HCT116 (cell line): Measurements from ENCODE around the gene TMEM179. TPM values are rescaled to one million over a fixed set of nuclear protein-coding genes. Genes with fewer than 3 reads are reported as not detected.

Experiments
- ATAC-seq: fragments of 200-7000 bp; cut with Tn5 transposase; 2 replicates; pipeline ENCODE4 v1.9.1; 2020; ENCODE audit warnings: mild to moderate bottlenecking, moderate library complexity
- BruUV-seq: library from RNA; stranded (reverse); fragments of 400-500 nt; replicated peaks from 2 replicates; lab custom pipeline; 2021; lab: Mats Ljungman, UMichigan
- CTCF ChIA-PET: fragments of 300-600 bp; sonication (Branson Sonifier 250); formaldehyde crosslinking; loops from one replicate; lab custom pipeline; 2021; ENCODE audit warnings: antibody characterized with exemption; lab: Charles Lee
- POLR2A ChIA-PET: fragments of 300-600, 350-600 bp; sonication (Branson Sonifier 250); formaldehyde crosslinking; loops from one replicate; lab custom pipeline; 2021; ENCODE audit warnings: antibody characterized with exemption; lab: Charles Lee
- RAD21 ChIA-PET, 2 experiments: fragments of 300-600 bp; sonication (Branson Sonifier 250); formaldehyde crosslinking; loops; one replicate each; lab custom pipeline; 2023; ENCODE audit warnings: low total read pairs in 2 of 2; ENCODE audit not compliant: uncharacterized antibody in 2 of 2, unreplicated experiment in 2 of 2, low non-redundant PET in 1 of 2; lab: Charles Lee
- DNase-seq: peaks from one replicate; pipeline ENCODE4 v3.0.0-alpha.2; 2010; ENCODE audit warnings: low read depth, low spot score
- H2AFZ ChIP-seq: fragments of 200-600 bp; shearing (Covaris generic), sonication (generic); 2 replicates; pipeline ENCODE4 v1.6.1; 2017; ENCODE audit warnings: low read depth, mixed run types, mixed read lengths, antibody characterized with exemption, low read length; ENCODE audit not compliant: poor library complexity, severe bottlenecking
- H3K27ac ChIP-seq: 2 replicates; pipeline ENCODE4 v1.5.1; 2012; ENCODE audit warnings: low read depth, low read length
- H3K27me3 ChIP-seq: fragments of 200-600 bp; sonication (generic); 2 replicates; pipeline ENCODE4 v1.6.1; 2016; ENCODE audit warnings: mixed run types, low read length, mixed read lengths; ENCODE audit not compliant: insufficient read depth
- H3K36me3 ChIP-seq, 2 experiments: fragments of 200-500 bp in 1 of 2; fragments of 200-600 bp in 1 of 2; sonication (Bioruptor generic) in 1 of 2; sonication (generic) in 1 of 2; 2 replicates each; pipeline versions ENCODE4 v1.5.1 to v1.6.1; 2014 to 2016; ENCODE audit warnings: low read length in 2 of 2, inconsistent platforms in 1 of 2, mixed read lengths in 1 of 2, mixed run types in 1 of 2; ENCODE audit not compliant: insufficient read depth in 2 of 2, control insufficient read depth in 1 of 2
- H3K4me1 ChIP-seq, 2 experiments: fragments of 200-600 bp in 1 of 2; sonication (generic) in 1 of 2; 2 replicates each; pipeline versions ENCODE4 v1.5.1 to v1.6.1; 2012 to 2017; ENCODE audit warnings: low read length in 2 of 2, inconsistent platforms in 1 of 2, mild to moderate bottlenecking in 1 of 2, mixed read lengths in 1 of 2, mixed run types in 1 of 2, moderate library complexity in 1 of 2; ENCODE audit not compliant: insufficient read depth in 2 of 2, control insufficient read depth in 1 of 2
- H3K4me2 ChIP-seq: fragments of 200-600 bp; sonication (generic); 2 replicates; pipeline ENCODE4 v1.6.1; 2017; ENCODE audit warnings: mixed run types, low read length, mixed read lengths
- H3K4me3 ChIP-seq, 2 experiments: fragments of 200-600 bp in 1 of 2; sonication (generic) in 1 of 2; replicated peaks in 1 of 2; 2 replicates each; pipeline ENCODE4 v1.5.1; 2011 to 2016; ENCODE audit warnings: low read length in 2 of 2, control low read depth in 1 of 2, low read depth in 1 of 2, mild to moderate bottlenecking in 1 of 2, mixed read lengths in 1 of 2, mixed run types in 1 of 2
- H3K79me2 ChIP-seq: fragments of 200-600 bp; sonication (generic); 2 replicates; pipeline ENCODE4 v1.6.1; 2017; ENCODE audit warnings: mild to moderate bottlenecking, mixed run types, low read length, moderate library complexity, mixed read lengths; ENCODE audit not compliant: insufficient read depth
- H3K9ac ChIP-seq: fragments of 200-600 bp; sonication (generic); 2 replicates; pipeline ENCODE4 v1.6.1; 2016; ENCODE audit warnings: low read length, mixed read lengths
- H3K9me2 ChIP-seq: fragments of 200-600 bp; sonication (generic), shearing (Covaris generic); 2 replicates; pipeline ENCODE4 v1.6.1; 2017; ENCODE audit warnings: mixed run types, mild to moderate bottlenecking, moderate library complexity; ENCODE audit not compliant: insufficient read depth
- H3K9me3 ChIP-seq, 2 experiments: fragments of 200-500 bp in 1 of 2; fragments of 200-600 bp in 1 of 2; sonication (Bioruptor generic) in 1 of 2; sonication (generic) in 1 of 2; 2 replicates each; pipeline ENCODE4 v1.6.1; 2014 to 2017; ENCODE audit warnings: low read length in 2 of 2, mixed read lengths in 2 of 2, inconsistent platforms in 1 of 2, low read depth in 1 of 2, mild to moderate bottlenecking in 1 of 2, mixed run types in 1 of 2, moderate library complexity in 1 of 2; ENCODE audit not compliant: control insufficient read depth in 1 of 2, insufficient read depth in 1 of 2
- H4K20me1 ChIP-seq: fragments of 200-600 bp; sonication (generic), shearing (Covaris generic); 2 replicates; pipeline ENCODE4 v1.6.1; 2017; ENCODE audit warnings: mixed run types, mild to moderate bottlenecking, moderate library complexity; ENCODE audit not compliant: insufficient read depth
- EGR1 ChIP-seq: IDR thresholded peaks from 2 replicates; pipeline ENCODE4 v1.6.1; 2012; ENCODE audit warnings: low read depth
- EZH2 ChIP-seq: fragments of 200-600 bp; sonication (generic); IDR thresholded peaks from 2 replicates; pipeline ENCODE4 v1.6.1; 2017; ENCODE audit warnings: antibody characterized with exemption, mixed run types
- EZH2phosphoT487 ChIP-seq: fragments of 200-600 bp; IDR thresholded peaks from 2 replicates; pipeline ENCODE4 v1.6.1; 2018; ENCODE audit warnings: antibody characterized with exemption, borderline replicate concordance
- FOSL1 ChIP-seq: IDR thresholded peaks from 2 replicates; pipeline ENCODE4 v1.6.1; 2012; ENCODE audit warnings: low read depth
- POLR2AphosphoS5 ChIP-seq: IDR thresholded peaks from 2 replicates; pipeline ENCODE4 v1.6.1; 2011; ENCODE audit warnings: mild to moderate bottlenecking, low read depth, low read length, moderate library complexity
- RAD21 ChIP-seq: IDR thresholded peaks from 2 replicates; pipeline ENCODE4 v1.6.1; 2012; ENCODE audit warnings: low read depth, mild to moderate bottlenecking
- TCF7L2 ChIP-seq: IDR thresholded peaks from 2 replicates; pipeline ENCODE4 v1.7.0; 2011; ENCODE audit warnings: borderline replicate concordance, inconsistent platforms; ENCODE audit not compliant: insufficient read depth, insufficient read length; ENCODE audit errors: extremely low read depth
- YY1 ChIP-seq: IDR thresholded peaks from 2 replicates; pipeline ENCODE4 v1.6.1; 2011; ENCODE audit warnings: low read length, low read depth, moderate library complexity, mild to moderate bottlenecking; ENCODE audit not compliant: insufficient replicate concordance; ENCODE audit errors: extremely low read depth
- ZNF274 ChIP-seq: fragments of 200-500 bp; sonication (Bioruptor generic); IDR thresholded peaks from 2 replicates; pipeline ENCODE4 v1.6.1; 2014; ENCODE audit warnings: mild to moderate bottlenecking, low read depth, low read length, inconsistent platforms
- intact Hi-C: fragments of 100-400 bp; cut with micrococcal nuclease; formaldehyde crosslinking; loops from 2 replicates; pipeline ENCODE4 v1.10.0; 2022
- total RNA-seq: library from RNA; stranded (reverse); gene quantifications from one replicate; pipeline ENCODE4 v1.2.1, GENCODE V29; 2021; ENCODE audit not compliant: unreplicated experiment
- TF ChIP-seq, protein P1 (sequence below): IDR thresholded peaks from 2 replicates; pipeline ENCODE4 v1.6.1; 2012
- TF ChIP-seq, protein P2 (sequence below): IDR thresholded peaks from 2 replicates; pipeline ENCODE4 v1.6.1; 2012
- TF ChIP-seq, protein P3 (sequence below): IDR thresholded peaks from 2 replicates; pipeline ENCODE4 v1.6.1; 2011; ENCODE audit warnings: mild to moderate bottlenecking, low read length, moderate library complexity; ENCODE audit not compliant: insufficient replicate concordance; ENCODE audit errors: extremely low read depth
- TF ChIP-seq, protein P4 (sequence below): IDR thresholded peaks from 2 replicates; pipeline ENCODE4 v1.6.1; 2012; ENCODE audit warnings: low read depth

The TMEM179 gene
- total RNA-seq, 1 experiment from 2014 or later: not detected

DNA sequence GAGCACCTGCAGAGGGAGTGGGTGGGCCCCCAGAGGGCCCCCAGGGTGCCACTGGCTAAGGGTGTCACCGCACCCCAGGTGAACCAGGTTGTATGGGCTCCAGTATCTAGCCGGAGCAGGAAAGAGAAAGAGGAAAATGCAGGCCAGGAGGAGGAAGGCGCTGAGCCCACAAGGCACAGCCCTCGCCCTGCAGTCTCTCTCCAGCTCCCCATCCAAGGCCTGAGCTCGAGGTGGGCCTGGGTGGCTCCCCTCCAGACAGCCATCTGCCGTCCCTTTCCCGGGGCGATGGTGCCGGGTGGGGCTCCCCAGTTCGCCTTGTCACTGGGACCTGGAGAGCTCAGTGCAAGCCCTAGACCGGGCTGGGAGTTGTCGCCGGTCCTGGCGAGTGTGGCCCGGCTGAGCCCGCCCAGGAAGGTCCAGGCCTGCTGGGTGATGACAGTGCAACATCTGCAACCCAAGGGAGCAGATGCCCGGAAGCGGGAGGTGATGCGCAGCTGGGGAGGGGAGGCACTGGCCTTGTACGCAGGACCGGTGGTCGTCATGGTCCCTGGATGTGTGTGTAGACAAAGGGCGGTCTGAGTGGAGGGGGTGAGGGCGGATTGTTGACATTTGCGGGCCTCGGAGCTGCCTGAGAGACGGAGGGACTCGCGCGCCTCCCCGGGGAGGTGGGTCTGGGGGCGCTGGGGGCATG is 716 bp downstream of the TMEM179 start:
- POLR2A ChIA-PET: no interaction called here
- no peak overlapping the region for H3K9ac ChIP-seq
- ATAC-seq (no peak), DNase-seq (no peak)
- no peak overlapping the region for H3K4me2 ChIP-seq
- H3K27me3 ChIP-seq: 0 out of 2 replicates have a peak, but pooled peaks cover 8% of the 10 kb centered on the region
- CTCF ChIA-PET: no interaction called here
- RAD21 ChIA-PET: no interaction called here
- no peak for TF ChIP-seq EZH2phosphoT487
- TF ChIP-seq POLR2AphosphoS5: no peak
- no peak for TF ChIP-seq EGR1
- TF ChIP-seq, protein P1, sequence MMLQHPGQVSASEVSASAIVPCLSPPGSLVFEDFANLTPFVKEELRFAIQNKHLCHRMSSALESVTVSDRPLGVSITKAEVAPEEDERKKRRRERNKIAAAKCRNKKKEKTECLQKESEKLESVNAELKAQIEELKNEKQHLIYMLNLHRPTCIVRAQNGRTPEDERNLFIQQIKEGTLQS: no peak
- no peaks in the 10 kb centered on the region for H3K9me2 ChIP-seq
- no peak overlapping the region for H3K4me3 ChIP-seq
- no TSS peak for BruUV-seq
- H4K20me1 ChIP-seq: no peaks in the 10 kb centered on the region
- no peaks in the 10 kb centered on the region for H3K9me3 ChIP-seq
- no peaks in the 10 kb centered on the region for H3K4me1 ChIP-seq
- H3K36me3 ChIP-seq: no peaks in the 10 kb centered on the region
- no peak overlapping the region for H3K27ac ChIP-seq
- intact Hi-C loops: no loop called here
- no peaks in the 10 kb centered on the region for H3K79me2 ChIP-seq
- H2AFZ ChIP-seq: no peak overlapping the region

DNA sequence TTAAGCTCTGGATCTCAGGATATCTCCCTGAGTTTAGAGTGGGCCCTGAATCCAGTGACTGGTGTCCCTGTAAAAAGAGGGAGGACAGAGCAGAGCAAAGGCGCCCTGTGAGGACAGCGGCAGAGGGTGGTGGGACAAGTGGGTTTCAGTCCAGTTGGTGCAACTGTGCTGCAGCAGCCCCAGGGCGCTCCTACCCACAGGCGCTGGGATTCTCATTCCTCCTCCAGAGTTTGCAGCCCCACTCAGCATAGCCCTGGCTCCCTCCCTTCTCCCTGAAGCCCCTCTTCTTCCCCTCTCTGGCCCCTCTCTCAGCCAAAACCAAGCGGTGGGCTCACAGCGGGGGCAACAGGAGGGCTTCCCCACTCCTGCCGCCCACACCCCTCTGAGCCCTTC is 1.6 kb downstream of the TMEM179 start:
- H3K4me1 ChIP-seq: no peaks in the 10 kb centered on the region
- no peak for ATAC-seq
- H2AFZ ChIP-seq: no peak overlapping the region
- intact Hi-C loops: no loop called here
- no peak overlapping the region for H3K27ac ChIP-seq
- ChIA-PET CTCF (no interaction called here), RAD21 (no interaction called here), POLR2A (no interaction called here)
- 0 out of 2 replicates have a peak, but pooled peaks cover 7% of the 10 kb centered on the region for H3K27me3 ChIP-seq
- no peak overlapping the region for H3K4me2 ChIP-seq
- no peak overlapping the region for H3K4me3 ChIP-seq
- no peak overlapping the region for H3K9ac ChIP-seq
- H3K9me3 ChIP-seq: no peaks in the 10 kb centered on the region
- DNase-seq: no peak
- H3K9me2 ChIP-seq: no peaks in the 10 kb centered on the region
- BruUV-seq: no TSS peak
- no peaks in the 10 kb centered on the region for H3K79me2 ChIP-seq
- H4K20me1 ChIP-seq: no peaks in the 10 kb centered on the region
- no peak for TF ChIP-seq TCF7L2
- no peak for TF ChIP-seq YY1
- TF ChIP-seq ZNF274: no peak
- TF ChIP-seq RAD21: no peak
- TF ChIP-seq, protein P2, sequence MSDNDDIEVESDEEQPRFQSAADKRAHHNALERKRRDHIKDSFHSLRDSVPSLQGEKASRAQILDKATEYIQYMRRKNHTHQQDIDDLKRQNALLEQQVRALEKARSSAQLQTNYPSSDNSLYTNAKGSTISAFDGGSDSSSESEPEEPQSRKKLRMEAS: no peak
- TF ChIP-seq, protein P3, sequence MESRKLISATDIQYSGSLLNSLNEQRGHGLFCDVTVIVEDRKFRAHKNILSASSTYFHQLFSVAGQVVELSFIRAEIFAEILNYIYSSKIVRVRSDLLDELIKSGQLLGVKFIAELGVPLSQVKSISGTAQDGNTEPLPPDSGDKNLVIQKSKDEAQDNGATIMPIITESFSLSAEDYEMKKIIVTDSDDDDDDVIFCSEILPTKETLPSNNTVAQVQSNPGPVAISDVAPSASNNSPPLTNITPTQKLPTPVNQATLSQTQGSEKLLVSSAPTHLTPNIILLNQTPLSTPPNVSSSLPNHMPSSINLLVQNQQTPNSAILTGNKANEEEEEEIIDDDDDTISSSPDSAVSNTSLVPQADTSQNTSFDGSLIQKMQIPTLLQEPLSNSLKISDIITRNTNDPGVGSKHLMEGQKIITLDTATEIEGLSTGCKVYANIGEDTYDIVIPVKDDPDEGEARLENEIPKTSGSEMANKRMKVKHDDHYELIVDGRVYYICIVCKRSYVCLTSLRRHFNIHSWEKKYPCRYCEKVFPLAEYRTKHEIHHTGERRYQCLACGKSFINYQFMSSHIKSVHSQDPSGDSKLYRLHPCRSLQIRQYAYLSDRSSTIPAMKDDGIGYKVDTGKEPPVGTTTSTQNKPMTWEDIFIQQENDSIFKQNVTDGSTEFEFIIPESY: no peak
- TF ChIP-seq EZH2: no peak
- TF ChIP-seq FOSL1: no peak
- TF ChIP-seq, protein P4, sequence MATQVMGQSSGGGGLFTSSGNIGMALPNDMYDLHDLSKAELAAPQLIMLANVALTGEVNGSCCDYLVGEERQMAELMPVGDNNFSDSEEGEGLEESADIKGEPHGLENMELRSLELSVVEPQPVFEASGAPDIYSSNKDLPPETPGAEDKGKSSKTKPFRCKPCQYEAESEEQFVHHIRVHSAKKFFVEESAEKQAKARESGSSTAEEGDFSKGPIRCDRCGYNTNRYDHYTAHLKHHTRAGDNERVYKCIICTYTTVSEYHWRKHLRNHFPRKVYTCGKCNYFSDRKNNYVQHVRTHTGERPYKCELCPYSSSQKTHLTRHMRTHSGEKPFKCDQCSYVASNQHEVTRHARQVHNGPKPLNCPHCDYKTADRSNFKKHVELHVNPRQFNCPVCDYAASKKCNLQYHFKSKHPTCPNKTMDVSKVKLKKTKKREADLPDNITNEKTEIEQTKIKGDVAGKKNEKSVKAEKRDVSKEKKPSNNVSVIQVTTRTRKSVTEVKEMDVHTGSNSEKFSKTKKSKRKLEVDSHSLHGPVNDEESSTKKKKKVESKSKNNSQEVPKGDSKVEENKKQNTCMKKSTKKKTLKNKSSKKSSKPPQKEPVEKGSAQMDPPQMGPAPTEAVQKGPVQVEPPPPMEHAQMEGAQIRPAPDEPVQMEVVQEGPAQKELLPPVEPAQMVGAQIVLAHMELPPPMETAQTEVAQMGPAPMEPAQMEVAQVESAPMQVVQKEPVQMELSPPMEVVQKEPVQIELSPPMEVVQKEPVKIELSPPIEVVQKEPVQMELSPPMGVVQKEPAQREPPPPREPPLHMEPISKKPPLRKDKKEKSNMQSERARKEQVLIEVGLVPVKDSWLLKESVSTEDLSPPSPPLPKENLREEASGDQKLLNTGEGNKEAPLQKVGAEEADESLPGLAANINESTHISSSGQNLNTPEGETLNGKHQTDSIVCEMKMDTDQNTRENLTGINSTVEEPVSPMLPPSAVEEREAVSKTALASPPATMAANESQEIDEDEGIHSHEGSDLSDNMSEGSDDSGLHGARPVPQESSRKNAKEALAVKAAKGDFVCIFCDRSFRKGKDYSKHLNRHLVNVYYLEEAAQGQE: no peak
- TF ChIP-seq EZH2phosphoT487: no peak
- TF ChIP-seq, all 23 proteins: peak for 0
- no peaks in the 10 kb centered on the region for H3K36me3 ChIP-seq
